Activated B cell treated with CpG ODN at 0.5 μM for 24 hours (primary cell): ENCODE data around the gene ABHD12. TPM values are rescaled to one million over a fixed set of nuclear protein-coding genes. Genes with fewer than 3 reads are reported as not detected.

Experiments used
- ATAC-seq: fragments of 200-7000 bp; cut with Tn5 transposase; one replicate; pipeline ENCODE4 v1.10.0; 2021; ENCODE audit warnings: low read depth, mild to moderate bottlenecking, moderate library complexity
- CTCF ChIA-PET: fragments of 350-600 bp; sonication (Branson Sonifier 250); formaldehyde crosslinking; loops from one replicate; lab custom pipeline; 2021; ENCODE audit warnings: antibody characterized with exemption; lab: Charles Lee
- POLR2A ChIA-PET: fragments of 350-600 bp; sonication (Branson Sonifier 250); formaldehyde crosslinking; loops from one replicate; lab custom pipeline; 2021; ENCODE audit warnings: antibody characterized with exemption; lab: Charles Lee
- DNase-seq: peaks from one replicate; pipeline ENCODE4 v3.0.0; 2022
- H3K27ac Mint-ChIP-seq: one replicate; pipeline ENCODE4 v1.8.0; 2020; ENCODE audit warnings: mixed read lengths
- H3K27me3 Mint-ChIP-seq: one replicate; pipeline ENCODE4 v1.8.0; 2021; ENCODE audit warnings: mixed read lengths
- H3K36me3 Mint-ChIP-seq: one replicate; pipeline ENCODE4 v1.8.0; 2021; ENCODE audit warnings: low read depth, mixed read lengths
- H3K4me1 Mint-ChIP-seq: one replicate; pipeline ENCODE4 v1.8.0; 2021; ENCODE audit warnings: mixed read lengths
- H3K4me3 Mint-ChIP-seq: one replicate; pipeline ENCODE4 v1.8.0; 2020; ENCODE audit warnings: mild to moderate bottlenecking, mixed read lengths
- H3K9me3 Mint-ChIP-seq: one replicate; pipeline ENCODE4 v1.8.0; 2020; ENCODE audit warnings: mixed read lengths
- CTCF ChIP-seq: fragments of 200-600 bp; IDR thresholded peaks from one replicate; pipeline ENCODE4 v1.8.0; 2022; ENCODE audit warnings: antibody characterized with exemption, mild to moderate bottlenecking
- intact Hi-C: fragments of 100-400 bp; cut with micrococcal nuclease; formaldehyde crosslinking; loops from one replicate; pipeline ENCODE4 v1.15.1; 2024
- total RNA-seq: library from RNA; stranded (reverse); gene quantifications from 2 replicates; pipeline ENCODE4 v1.2.3, GENCODE V29; 2022

ABHD12 gene
- total RNA-seq, 1 donor from 2014 or later = 16.3 TPM

- ChIA-PET POLR2A (interaction anchor here (0.9 to 1.6 kb wide), 2 partner anchors 8 to 81 kb away, joined by 3 read pairs; no protein-coding TSS in a partner anchor), CTCF (no interaction called here)
- Mint-ChIP-seq H3K36me3 (peaks cover 10% of the 10 kb centered on the region), H3K9me3 (no peaks in the 10 kb centered on the region), H3K27ac (peak overlapping the region; percentile 87), H3K4me3 (no peak overlapping the region), H3K27me3 (no peaks in the 10 kb centered on the region), H3K4me1 (peaks cover 39% of the 10 kb centered on the region)
- ATAC-seq = no peak
- TF ChIP-seq CTCF = no peak
- peak; percentile 9 for DNase-seq
- intact Hi-C loops = loop anchor here (1.0 to 5.0 kb wide), 6 partner anchors 73 to 325 kb away; partner anchors contain the start of genes ABHD12, ACSS1, APMAP and ENTPD6
These were observed 73.1 kb downstream of the ABHD12 start for GRCh38 chr20:25317351-25318075.

GRCh38 chr20:25316506-25317190 lies 74.0 kb downstream of the ABHD12 start:
- Mint-ChIP-seq H3K36me3 (peaks cover 7% of the 10 kb centered on the region), H3K4me1 (peaks cover 41% of the 10 kb centered on the region), H3K4me3 (no peak overlapping the region), H3K9me3 (no peaks in the 10 kb centered on the region), H3K27me3 (no peaks in the 10 kb centered on the region), H3K27ac (no peak overlapping the region)
- ChIA-PET POLR2A (no interaction called here), CTCF (no interaction called here)
- DNase-seq = peak; percentile 5
- TF ChIP-seq CTCF = no peak
- no peak for ATAC-seq
- intact Hi-C loops = loop anchor here (5.0 kb wide), 1 partner anchor 324 kb away; the partner anchor contains the start of gene APMAP

- intact Hi-C loops = loop anchor here (5.0 kb wide), 1 partner anchor 323 kb away; the partner anchor contains the start of gene APMAP
- ATAC-seq (no peak), DNase-seq (peak; percentile 8)
- H3K4me3 Mint-ChIP-seq = no peak overlapping the region
- CTCF ChIA-PET = interaction anchor here (1.5 kb wide), 1 partner anchor 21 kb away, joined by 5 read pairs; no protein-coding TSS in a partner anchor
- H3K27me3 Mint-ChIP-seq = no peaks in the 10 kb centered on the region
- TF ChIP-seq CTCF = no peak
- H3K9me3 Mint-ChIP-seq = no peaks in the 10 kb centered on the region
- H3K27ac Mint-ChIP-seq = no peak overlapping the region
- POLR2A ChIA-PET = interaction anchor here (0.5 kb wide), 1 partner anchor 75 kb away, joined by 3 read pairs; the partner anchor contains the start of gene ABHD12
- peaks cover 49% of the 10 kb centered on the region for H3K4me1 Mint-ChIP-seq
- peaks cover 4% of the 10 kb centered on the region for H3K36me3 Mint-ChIP-seq
These were observed 75.0 kb downstream of the ABHD12 start for GRCh38 chr20:25315418-25316210.

GRCh38 chr20:25314497-25315417 lies 75.9 kb downstream of the ABHD12 start:
- H3K4me3 Mint-ChIP-seq = no peak overlapping the region
- peaks cover 54% of the 10 kb centered on the region for H3K4me1 Mint-ChIP-seq
- ChIA-PET POLR2A (interaction anchor here (0.5 to 1.5 kb wide), 4 partner anchors 10 to 76 kb away, joined by 3 read pairs; partner anchors contain the start of gene ABHD12), CTCF (interaction anchor here (1.2 to 1.5 kb wide), 2 partner anchors 20 to 84 kb away, joined by 3 to 5 read pairs; no protein-coding TSS in a partner anchor)
- H3K9me3 Mint-ChIP-seq = no peaks in the 10 kb centered on the region
- H3K27ac Mint-ChIP-seq = no peak overlapping the region
- ATAC-seq (no peak), DNase-seq (peak; percentile 7)
- no peaks in the 10 kb centered on the region for H3K27me3 Mint-ChIP-seq
- no peak for TF ChIP-seq CTCF
- peaks cover 3% of the 10 kb centered on the region for H3K36me3 Mint-ChIP-seq
- intact Hi-C loops = loop anchor here (5.0 kb wide), 1 partner anchor 322 kb away; the partner anchor contains the start of gene APMAP
